Upper lobe of left lung (tissue), 6 donors: ENCODE data around the gene MLPH. TPM values are rescaled to one million over a fixed set of nuclear protein-coding genes. Genes with fewer than 3 reads are reported as not detected.

Experiments used
- ATAC-seq, 2 donors: fragments of 200-7000 bp; cut with Tn5 transposase; one replicate each; pipeline ENCODE4 v1.9.1; 2022; ENCODE audit warnings: mild to moderate bottlenecking in 2 of 2, moderate library complexity in 2 of 2; ENCODE audit not compliant: low FRiP score in 2 of 2
- DNase-seq, 2 donors: peaks; one replicate each; pipeline ENCODE4 v3.0.0-alpha.2; 2019 to 2020
- H3K27ac ChIP-seq, 4 donors: fragments of 200-600 bp; sonication (generic); one replicate each; pipeline ENCODE4 v1.5.1; 2016 to 2019
- H3K27me3 ChIP-seq, 4 donors: fragments of 200-600 bp; sonication (generic); one replicate each; pipeline ENCODE4 v1.5.1; 2017 to 2019
- H3K36me3 ChIP-seq, 4 donors: fragments of 200-600 bp; sonication (generic); one replicate each; pipeline ENCODE4 v1.5.1; 2016 to 2019
- H3K4me1 ChIP-seq, 4 donors: fragments of 200-600 bp; sonication (generic); one replicate each; pipeline ENCODE4 v1.5.1; 2018 to 2019
- H3K4me3 ChIP-seq, 4 donors: fragments of 200-600 bp; sonication (generic); one replicate each; pipeline ENCODE4 v1.5.1; 2017 to 2019; ENCODE audit warnings: mild to moderate bottlenecking in 2 of 4, moderate library complexity in 1 of 4
- H3K9me3 ChIP-seq, 4 donors: fragments of 200-600 bp; sonication (generic); one replicate each; pipeline ENCODE4 v1.5.1; 2018 to 2019
- EP300 ChIP-seq, 4 donors: sonication (generic); formaldehyde crosslinking; IDR thresholded peaks; one replicate each; pipeline ENCODE4 v1.5.1; 2017; ENCODE audit warnings: antibody characterized with exemption in 4 of 4, control low read depth in 2 of 4
- POLR2A ChIP-seq, 4 donors: fragments of 450-650 bp; IDR thresholded peaks; one replicate each; pipeline ENCODE4 v1.5.1; 2016 to 2017; ENCODE audit warnings: antibody characterized with exemption in 4 of 4, mild to moderate bottlenecking in 2 of 4
- POLR2AphosphoS5 ChIP-seq, 2 donors: sonication (generic); formaldehyde crosslinking; IDR thresholded peaks; one replicate each; pipeline ENCODE4 v1.5.1; 2017; ENCODE audit warnings: antibody characterized with exemption in 2 of 2
- WGBS, 2 donors: methylation state at CpG; one replicate each; pipeline ENCODE4 v1.1.5; 2017 to 2018; 5-methylcytosine and 5-hydroxymethylcytosine counted together
- total RNA-seq, 6 donors: library from RNA; depleted of rRNA in 4 of 6; stranded (reverse); fragments of >200 nt in 4 of 6; gene quantifications; one replicate each; pipeline versions ENCODE4 v1.1.0 to v1.2.1, GENCODE V29; 2016 to 2021
- TF ChIP-seq, protein P1 (sequence below), 6 experiments: fragments of 450-650 bp in 4 of 6; fragments of 200-600 bp in 2 of 6; sonication (generic) in 2 of 6; IDR thresholded peaks; one replicate each; pipeline ENCODE4 v1.5.1; 2016 to 2019; ENCODE audit warnings: antibody characterized with exemption in 6 of 6
- donor health status: DM: no; HTN: no; CAD: no; lungs with moderate emphysema.
- donor health status: DM: no; HTN: yes; CAD: no; lungs with severe emphysema.

Gene MLPH
- total RNA-seq, 6 donors from 2014 or later: 289 to 1,452 (median 502) TPM

DNA sequence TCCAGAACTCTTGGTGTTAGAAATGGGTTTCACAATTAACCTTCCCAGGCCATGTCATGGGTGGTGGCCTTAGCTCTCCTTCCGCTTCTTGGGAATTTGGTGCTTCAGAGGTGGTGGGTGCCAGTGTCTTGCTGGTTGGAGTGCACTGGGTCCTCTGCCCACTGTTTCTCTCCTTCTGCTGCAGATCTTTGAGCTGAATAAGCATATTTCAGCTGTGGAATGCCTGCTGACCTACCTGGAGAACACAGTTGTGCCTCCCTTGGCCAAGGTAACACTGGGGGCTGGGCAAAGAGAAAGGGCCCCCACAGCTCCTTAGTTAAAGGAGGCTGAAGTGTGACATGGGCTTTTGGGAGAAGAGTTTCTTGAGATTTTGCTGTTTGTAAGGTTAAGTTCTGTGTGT lies 47.3 kb downstream of the MLPH start:
- WGBS, 2 donors: 94% methylated on average over 1 of the region's 1 CpG
- no peak for ATAC-seq
- Histone ChIP-seq H3K4me3 (no peak overlapping the region), H3K27me3 (no peaks in the 10 kb centered on the region), H3K4me1 (no peaks in the 10 kb centered on the region), H3K27ac (peak overlapping the region in 1 of 4 donors; percentile 23), H3K9me3 (no peaks in the 10 kb centered on the region), H3K36me3 (peaks cover 0 to 17% (median 7%) of the 10 kb centered on the region in 4 donors)
- no peak for TF ChIP-seq EP300 (IDR thresholded peaks at IDR 0.05)
- TF ChIP-seq, protein P1, sequence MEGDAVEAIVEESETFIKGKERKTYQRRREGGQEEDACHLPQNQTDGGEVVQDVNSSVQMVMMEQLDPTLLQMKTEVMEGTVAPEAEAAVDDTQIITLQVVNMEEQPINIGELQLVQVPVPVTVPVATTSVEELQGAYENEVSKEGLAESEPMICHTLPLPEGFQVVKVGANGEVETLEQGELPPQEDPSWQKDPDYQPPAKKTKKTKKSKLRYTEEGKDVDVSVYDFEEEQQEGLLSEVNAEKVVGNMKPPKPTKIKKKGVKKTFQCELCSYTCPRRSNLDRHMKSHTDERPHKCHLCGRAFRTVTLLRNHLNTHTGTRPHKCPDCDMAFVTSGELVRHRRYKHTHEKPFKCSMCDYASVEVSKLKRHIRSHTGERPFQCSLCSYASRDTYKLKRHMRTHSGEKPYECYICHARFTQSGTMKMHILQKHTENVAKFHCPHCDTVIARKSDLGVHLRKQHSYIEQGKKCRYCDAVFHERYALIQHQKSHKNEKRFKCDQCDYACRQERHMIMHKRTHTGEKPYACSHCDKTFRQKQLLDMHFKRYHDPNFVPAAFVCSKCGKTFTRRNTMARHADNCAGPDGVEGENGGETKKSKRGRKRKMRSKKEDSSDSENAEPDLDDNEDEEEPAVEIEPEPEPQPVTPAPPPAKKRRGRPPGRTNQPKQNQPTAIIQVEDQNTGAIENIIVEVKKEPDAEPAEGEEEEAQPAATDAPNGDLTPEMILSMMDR (IDR thresholded peaks at IDR 0.05): no peak
- TF ChIP-seq POLR2A (IDR thresholded peaks at IDR 0.05): peak in 1 of 4 donors; percentile 15
- no peak for DNase-seq

DNA sequence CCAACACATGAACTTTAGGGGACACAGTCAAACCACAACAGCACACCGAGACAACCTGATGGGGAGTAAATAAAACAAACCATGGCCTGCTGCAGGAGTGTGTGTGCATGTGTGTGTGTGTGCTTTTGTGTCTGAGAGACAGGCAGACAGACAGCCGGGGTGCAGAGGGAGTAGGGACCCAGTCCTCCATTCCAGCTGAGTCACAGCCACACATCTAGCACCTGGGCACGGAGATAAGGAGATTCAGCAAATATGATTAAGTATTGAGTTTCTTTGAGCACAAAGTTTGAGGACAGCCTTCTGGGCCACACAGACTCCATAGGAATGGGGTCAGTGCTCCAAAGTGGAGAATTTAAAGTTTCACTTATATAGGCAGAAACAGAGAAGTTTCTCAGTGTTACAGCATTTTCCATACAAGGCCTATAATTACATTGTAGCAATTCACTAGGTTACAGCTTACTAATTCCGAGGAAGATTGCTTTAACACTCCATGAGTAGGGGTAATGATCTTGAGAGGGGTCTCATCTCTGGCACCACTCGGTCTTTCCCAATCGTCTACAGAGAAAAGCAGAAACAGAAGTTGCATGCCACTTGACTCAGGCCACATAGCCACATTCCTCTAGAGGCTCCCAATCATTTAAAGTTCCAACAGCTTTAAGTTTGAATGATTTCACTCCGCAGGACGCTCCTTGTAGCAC lies 48.5 kb downstream of the MLPH start:
- DNase-seq (no peak), ATAC-seq (no peak)
- no peaks in the 10 kb centered on the region for H3K9me3 ChIP-seq
- WGBS, 2 donors: 83 to 85% methylated on average over 8 of the region's 8 CpGs
- no peak overlapping the region for H3K4me3 ChIP-seq
- peaks cover 0 to 16% (median 9%) of the 10 kb centered on the region in 4 donors for H3K36me3 ChIP-seq
- H3K27me3 ChIP-seq: no peaks in the 10 kb centered on the region
- H3K4me1 ChIP-seq: peaks cover 1 to 7% (median 2%) of the 10 kb centered on the region in 4 donors
- H3K27ac ChIP-seq: no peak overlapping the region
- no peak for TF ChIP-seq EP300 (IDR thresholded peaks at IDR 0.05)
- TF ChIP-seq POLR2AphosphoS5 (IDR thresholded peaks at IDR 0.05): no peak
- TF ChIP-seq, protein P1 (IDR thresholded peaks at IDR 0.05): no peak
- TF ChIP-seq POLR2A (IDR thresholded peaks at IDR 0.05): no peak

DNA sequence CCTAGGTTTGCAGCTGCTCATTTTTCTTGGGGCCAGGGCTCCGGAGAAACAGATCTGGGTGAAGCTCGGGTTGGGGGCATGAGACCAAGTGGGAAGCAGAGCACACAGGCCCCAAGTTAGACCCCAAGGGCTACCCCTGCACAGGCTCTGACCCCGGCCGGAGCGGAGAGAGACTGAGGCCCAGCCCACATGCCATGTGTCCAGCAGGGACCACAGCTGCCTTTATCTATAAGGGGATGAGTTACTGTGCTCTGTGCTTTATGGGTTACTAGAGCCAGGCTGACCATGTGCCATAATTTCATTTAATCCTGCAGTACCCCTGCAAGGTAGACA lies 49.0 kb downstream of the MLPH start:
- ATAC-seq (no peak), DNase-seq (no peak)
- H3K27ac ChIP-seq: no peak overlapping the region
- peaks cover 6 to 12% (median 7%) of the 10 kb centered on the region in 4 donors for H3K4me1 ChIP-seq
- no peak overlapping the region for H3K4me3 ChIP-seq
- H3K9me3 ChIP-seq: no peaks in the 10 kb centered on the region
- 99 to 100% methylated on average over 2 to 5 of the region's 5 CpGs for WGBS, 2 donors
- TF ChIP-seq EP300 (IDR thresholded peaks at IDR 0.05): no peak
- TF ChIP-seq, protein P1 (IDR thresholded peaks at IDR 0.05): no peak
- no peak for TF ChIP-seq POLR2AphosphoS5 (IDR thresholded peaks at IDR 0.05)
- TF ChIP-seq POLR2A (IDR thresholded peaks at IDR 0.05): no peak
- H3K27me3 ChIP-seq: no peaks in the 10 kb centered on the region
- peaks cover 3 to 20% (median 11%) of the 10 kb centered on the region in 4 donors for H3K36me3 ChIP-seq

DNA sequence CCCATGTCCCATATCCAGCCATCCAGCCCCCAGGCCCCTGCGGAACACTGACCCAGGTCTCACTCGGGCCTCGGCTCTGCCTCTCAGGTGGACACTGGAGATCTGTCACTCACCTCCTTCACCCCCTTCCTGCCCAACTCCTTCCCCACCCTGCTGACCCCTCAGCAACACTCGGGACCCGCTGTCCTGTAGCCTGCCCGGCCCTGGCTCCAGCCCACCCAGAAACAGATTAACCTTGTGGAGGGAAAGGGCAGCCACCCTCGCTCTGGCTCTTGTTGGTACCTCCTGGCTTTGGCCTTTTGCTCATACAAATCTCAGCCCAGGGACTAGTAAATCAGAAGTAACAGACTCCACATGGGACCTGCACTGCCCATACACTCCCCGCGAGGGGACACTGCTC lies 49.6 kb downstream of the MLPH start:
- Histone ChIP-seq H3K4me1 (peaks cover 6 to 16% (median 8%) of the 10 kb centered on the region in 4 donors), H3K36me3 (peaks cover 3 to 21% (median 12%) of the 10 kb centered on the region in 4 donors), H3K27me3 (no peaks in the 10 kb centered on the region), H3K27ac (no peak overlapping the region), H3K4me3 (no peak overlapping the region), H3K9me3 (no peaks in the 10 kb centered on the region)
- ATAC-seq: no peak
- WGBS, 2 donors: 92 to 95% methylated on average over 6 to 9 of the region's 9 CpGs
- TF ChIP-seq, protein P1 (IDR thresholded peaks at IDR 0.05): no peak
- TF ChIP-seq POLR2AphosphoS5 (IDR thresholded peaks at IDR 0.05): no peak
- no peak for TF ChIP-seq EP300 (IDR thresholded peaks at IDR 0.05)
- TF ChIP-seq POLR2A (IDR thresholded peaks at IDR 0.05): no peak
- DNase-seq: no peak
